ENCODE data around the gene ISG20L2.

Gene ISG20L2

GRCh38 chr1:156696755-156697154 lies 31.8 kb downstream of the ISG20L2 start:
- H3K4me2 ChIP-seq (ENCODE audit: low read length): no peak overlapping the region
- no peaks in the 10 kb centered on the region for H3K79me2 ChIP-seq (ENCODE audit: control insufficient read depth, low read length)
- H3K4me1 ChIP-seq (ENCODE audit: control insufficient read depth, low read length): peaks cover 18% of the 10 kb centered on the region
- no peak overlapping the region for H3K4me3 ChIP-seq (ENCODE audit: low read length)
- no peaks in the 10 kb centered on the region for H3K9me3 ChIP-seq (ENCODE audit: control insufficient read depth, insufficient read depth, low read length)
- H3K27me3 ChIP-seq (ENCODE audit: control insufficient read depth, low read length): peaks cover 42% of the 10 kb centered on the region
- H3K36me3 ChIP-seq (ENCODE audit: control insufficient read depth, low read length): no peaks in the 10 kb centered on the region
- H3F3A ChIP-seq (ENCODE audit: control insufficient read depth, insufficient read depth): no peaks in the 10 kb centered on the region
- H4K20me1 ChIP-seq (ENCODE audit: control insufficient read depth, insufficient read depth, low read depth, low read length): no peaks in the 10 kb centered on the region
- no peaks in the 10 kb centered on the region for H3K9me2 ChIP-seq (replicated peaks; ENCODE audit: control insufficient read depth, low read length)
- no peak overlapping the region for H3K27ac ChIP-seq (ENCODE audit: low read depth, low read length)
- TF ChIP-seq EZH2phosphoT487 (IDR thresholded peaks at IDR 0.05; ENCODE audit: borderline replicate concordance, low read length): no peak

- H3K9me2 ChIP-seq (replicated peaks; ENCODE audit: control insufficient read depth, low read length): no peaks in the 10 kb centered on the region
- no peak overlapping the region for H3K4me2 ChIP-seq (ENCODE audit: low read length)
- no peaks in the 10 kb centered on the region for H3K9me3 ChIP-seq (ENCODE audit: control insufficient read depth, insufficient read depth, low read length)
- H3K36me3 ChIP-seq (ENCODE audit: control insufficient read depth, low read length): no peaks in the 10 kb centered on the region
- no peak overlapping the region for H3K4me3 ChIP-seq (ENCODE audit: low read length)
- no peaks in the 10 kb centered on the region for H3F3A ChIP-seq (ENCODE audit: control insufficient read depth, insufficient read depth)
- no peaks in the 10 kb centered on the region for H3K79me2 ChIP-seq (ENCODE audit: control insufficient read depth, low read length)
- TF ChIP-seq EZH2phosphoT487 (IDR thresholded peaks at IDR 0.05; ENCODE audit: borderline replicate concordance, low read length) (no peak), CTCF (IDR thresholded peaks at IDR 0.05; ENCODE audit: low read depth, low read length, poor library complexity, severe bottlenecking) (no peak)
- H3K4me1 ChIP-seq (ENCODE audit: control insufficient read depth, low read length): peaks cover 18% of the 10 kb centered on the region
- H4K20me1 ChIP-seq (ENCODE audit: control insufficient read depth, insufficient read depth, low read depth, low read length): no peaks in the 10 kb centered on the region
- H3K27me3 ChIP-seq (ENCODE audit: control insufficient read depth, low read length): peaks cover 55% of the 10 kb centered on the region
- no peak overlapping the region for H3K27ac ChIP-seq (ENCODE audit: low read depth, low read length)
These were observed 33.9 kb downstream of the ISG20L2 start for GRCh38 chr1:156694690-156694962.

GRCh38 chr1:156693848-156694689 lies 34.5 kb downstream of the ISG20L2 start:
- Histone ChIP-seq H4K20me1 (ENCODE audit: control insufficient read depth, insufficient read depth, low read depth, low read length) (no peaks in the 10 kb centered on the region), H3K4me2 (ENCODE audit: low read length) (no peak overlapping the region)

More at GRCh38 chr1:156693848-156694689, 34.5 kb downstream of the ISG20L2 start:
- H3K36me3 ChIP-seq (ENCODE audit: control insufficient read depth, low read length): no peaks in the 10 kb centered on the region
- H3K27me3 ChIP-seq (ENCODE audit: control insufficient read depth, low read length): peaks cover 58% of the 10 kb centered on the region
- no peaks in the 10 kb centered on the region for H3K9me3 ChIP-seq (ENCODE audit: control insufficient read depth, insufficient read depth, low read length)
- H3K79me2 ChIP-seq (ENCODE audit: control insufficient read depth, low read length): no peaks in the 10 kb centered on the region
- peaks cover 21% of the 10 kb centered on the region for H3K4me1 ChIP-seq (ENCODE audit: control insufficient read depth, low read length)
- no peaks in the 10 kb centered on the region for H3K9me2 ChIP-seq (replicated peaks; ENCODE audit: control insufficient read depth, low read length)
- H3K4me3 ChIP-seq (ENCODE audit: low read length): no peak overlapping the region
- TF ChIP-seq EZH2phosphoT487 (IDR thresholded peaks at IDR 0.05; ENCODE audit: borderline replicate concordance, low read length) (no peak), CTCF (IDR thresholded peaks at IDR 0.05; ENCODE audit: low read depth, low read length, poor library complexity, severe bottlenecking) (no peak)
- no peak overlapping the region for H3K27ac ChIP-seq (ENCODE audit: low read depth, low read length)
- no peaks in the 10 kb centered on the region for H3F3A ChIP-seq (ENCODE audit: control insufficient read depth, insufficient read depth)
